ENCODE measurements around the gene NANOGP8.

Gene NANOGP8

GRCh38 chr15:35104526-35105147 lies 19.5 kb upstream of the NANOGP8 start:
- H3K4me3 ChIP-seq (ENCODE audit: low read depth, low read length): no peak overlapping the region
- H3K27me3 ChIP-seq (ENCODE audit: insufficient read depth, low read depth, severe bottlenecking): no peaks in the 10 kb centered on the region

GRCh38 chr15:35102186-35102585 lies 17.1 kb upstream of the NANOGP8 start:
- Histone ChIP-seq H3K27me3 (ENCODE audit: insufficient read depth, low read depth, severe bottlenecking) (no peaks in the 10 kb centered on the region), H3K4me3 (ENCODE audit: low read depth, low read length) (no peak overlapping the region), H3K36me3 (no peaks in the 10 kb centered on the region), H3K9me3 (ENCODE audit: severe bottlenecking) (no peaks in the 10 kb centered on the region), H3K27ac (no peak overlapping the region)
- no peak for DNase-seq
- TF ChIP-seq, protein P1, sequence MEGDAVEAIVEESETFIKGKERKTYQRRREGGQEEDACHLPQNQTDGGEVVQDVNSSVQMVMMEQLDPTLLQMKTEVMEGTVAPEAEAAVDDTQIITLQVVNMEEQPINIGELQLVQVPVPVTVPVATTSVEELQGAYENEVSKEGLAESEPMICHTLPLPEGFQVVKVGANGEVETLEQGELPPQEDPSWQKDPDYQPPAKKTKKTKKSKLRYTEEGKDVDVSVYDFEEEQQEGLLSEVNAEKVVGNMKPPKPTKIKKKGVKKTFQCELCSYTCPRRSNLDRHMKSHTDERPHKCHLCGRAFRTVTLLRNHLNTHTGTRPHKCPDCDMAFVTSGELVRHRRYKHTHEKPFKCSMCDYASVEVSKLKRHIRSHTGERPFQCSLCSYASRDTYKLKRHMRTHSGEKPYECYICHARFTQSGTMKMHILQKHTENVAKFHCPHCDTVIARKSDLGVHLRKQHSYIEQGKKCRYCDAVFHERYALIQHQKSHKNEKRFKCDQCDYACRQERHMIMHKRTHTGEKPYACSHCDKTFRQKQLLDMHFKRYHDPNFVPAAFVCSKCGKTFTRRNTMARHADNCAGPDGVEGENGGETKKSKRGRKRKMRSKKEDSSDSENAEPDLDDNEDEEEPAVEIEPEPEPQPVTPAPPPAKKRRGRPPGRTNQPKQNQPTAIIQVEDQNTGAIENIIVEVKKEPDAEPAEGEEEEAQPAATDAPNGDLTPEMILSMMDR (IDR thresholded peaks at IDR 0.05; ENCODE audit: low read depth, low read length): no peak

More at GRCh38 chr15:35104526-35105147, 19.5 kb upstream of the NANOGP8 start:
- TF ChIP-seq, protein P1 (IDR thresholded peaks at IDR 0.05; ENCODE audit: low read depth, low read length): no peak
- no peaks in the 10 kb centered on the region for H3K9me3 ChIP-seq (ENCODE audit: severe bottlenecking)
- no peak overlapping the region for H3K27ac ChIP-seq
- DNase-seq: no peak
- H3K36me3 ChIP-seq: no peaks in the 10 kb centered on the region

GRCh38 chr15:35101335-35101734 lies 16.2 kb upstream of the NANOGP8 start:
- Histone ChIP-seq H3K36me3 (no peaks in the 10 kb centered on the region), H3K4me3 (ENCODE audit: low read depth, low read length) (no peak overlapping the region), H3K27ac (no peak overlapping the region), H3K27me3 (ENCODE audit: insufficient read depth, low read depth, severe bottlenecking) (no peaks in the 10 kb centered on the region), H3K9me3 (ENCODE audit: severe bottlenecking) (no peaks in the 10 kb centered on the region)
- TF ChIP-seq, protein P1 (IDR thresholded peaks at IDR 0.05; ENCODE audit: low read depth, low read length): no peak
- no peak for DNase-seq

DNA sequence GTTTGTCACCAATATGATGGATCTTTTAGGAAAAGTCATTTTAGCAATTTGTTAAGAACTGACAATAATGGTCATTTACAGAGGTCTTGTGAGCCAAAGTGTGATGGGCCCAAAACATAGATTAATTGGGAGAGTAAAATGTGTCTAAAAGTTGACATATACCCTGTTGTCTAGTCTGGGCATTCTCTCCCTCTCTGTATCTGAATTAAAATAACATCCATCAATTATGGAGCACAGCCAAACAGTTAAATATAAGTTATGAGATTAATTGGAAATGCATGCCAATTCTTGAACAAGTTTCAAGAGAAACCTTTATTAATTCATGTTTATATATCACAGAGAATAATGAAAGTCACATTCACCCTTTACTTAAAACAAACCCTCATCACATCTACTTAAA lies 13.6 kb upstream of the NANOGP8 start:
- Histone ChIP-seq H3K4me3 (ENCODE audit: low read depth, low read length) (no peak overlapping the region), H3K27ac (no peak overlapping the region), H3K9me3 (ENCODE audit: severe bottlenecking) (no peaks in the 10 kb centered on the region), H3K36me3 (no peaks in the 10 kb centered on the region), H3K27me3 (ENCODE audit: insufficient read depth, low read depth, severe bottlenecking) (no peaks in the 10 kb centered on the region)
- TF ChIP-seq, protein P1 (IDR thresholded peaks at IDR 0.05; ENCODE audit: low read depth, low read length): no peak
- no peak for DNase-seq

DNA sequence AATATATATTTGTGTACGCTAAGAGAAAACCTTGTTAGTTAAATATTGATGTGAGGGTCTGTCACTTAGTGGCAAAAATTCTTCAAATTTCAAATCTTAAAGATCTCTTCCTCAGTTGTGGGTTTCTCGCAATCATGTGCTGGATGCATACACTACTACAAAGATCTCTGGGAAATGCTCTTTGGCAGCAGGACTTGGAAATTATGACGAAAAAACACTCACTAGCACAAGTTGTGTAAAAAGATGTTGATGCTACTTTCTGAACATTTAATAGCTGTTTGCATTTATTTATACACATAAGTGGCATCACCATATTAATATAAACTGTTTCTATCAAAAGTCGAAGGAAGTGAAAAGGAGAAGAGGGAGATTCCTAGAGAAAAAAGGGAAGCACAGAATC lies 10.8 kb upstream of the NANOGP8 start:
- Histone ChIP-seq H3K4me3 (ENCODE audit: low read depth, low read length) (no peak overlapping the region), H3K27me3 (ENCODE audit: insufficient read depth, low read depth, severe bottlenecking) (no peaks in the 10 kb centered on the region), H3K9me3 (ENCODE audit: severe bottlenecking) (no peaks in the 10 kb centered on the region), H3K36me3 (no peaks in the 10 kb centered on the region), H3K27ac (no peak overlapping the region)
- DNase-seq: no peak
- TF ChIP-seq, protein P1 (IDR thresholded peaks at IDR 0.05; ENCODE audit: low read depth, low read length): no peak

GRCh38 chr15:35092846-35093245 lies 7.8 kb upstream of the NANOGP8 start:
- Histone ChIP-seq H3K36me3 (no peaks in the 10 kb centered on the region), H3K4me3 (ENCODE audit: low read depth, low read length) (no peak overlapping the region), H3K9me3 (ENCODE audit: severe bottlenecking) (no peaks in the 10 kb centered on the region), H3K27me3 (ENCODE audit: insufficient read depth, low read depth, severe bottlenecking) (no peaks in the 10 kb centered on the region), H3K27ac (no peak overlapping the region)
- DNase-seq: no peak
- TF ChIP-seq, protein P1 (IDR thresholded peaks at IDR 0.05; ENCODE audit: low read depth, low read length): no peak

All from WERI-Rb-1 (cell line).